ENCODE data around the gene C11orf58. TPM values are rescaled to one million over a fixed set of nuclear protein-coding genes. Genes with fewer than 3 reads are reported as not detected.

Gene C11orf58
- total RNA-seq, 1 experiment from 2014 or later, result 157 TPM

DNA sequence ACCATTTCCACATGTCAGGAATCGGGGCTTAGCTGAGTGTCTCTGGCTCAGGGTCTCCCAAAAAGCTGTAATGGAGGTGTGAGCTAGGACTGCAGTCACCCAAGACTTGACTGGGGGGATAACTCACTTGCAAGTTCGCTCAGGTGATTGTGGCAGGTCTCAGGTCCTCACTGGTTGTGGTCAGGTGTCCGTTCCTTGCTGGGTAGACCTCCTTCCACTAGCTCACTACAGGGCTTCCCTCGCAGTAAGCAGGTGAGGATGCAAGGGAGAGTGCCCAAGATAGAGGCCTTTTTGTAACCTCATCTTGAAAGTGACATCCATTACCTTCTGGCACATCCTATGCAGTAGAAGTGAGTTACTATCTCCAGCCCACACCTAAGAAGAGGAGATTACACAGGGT lies 29.5 kb downstream of the C11orf58 start:
- Mint-ChIP-seq H3K27ac (ENCODE audit: unreplicated experiment) (no peak overlapping the region), H3K36me3 (ENCODE audit: insufficient read depth, unreplicated experiment) (peaks cover 38% of the 10 kb centered on the region), H3K27me3 (ENCODE audit: unreplicated experiment) (no peaks in the 10 kb centered on the region), H3K4me1 (ENCODE audit: low read depth, unreplicated experiment) (no peaks in the 10 kb centered on the region), H3K4me3 (ENCODE audit: low read depth, unreplicated experiment) (no peak overlapping the region), H3K9me3 (ENCODE audit: low read depth, unreplicated experiment) (no peaks in the 10 kb centered on the region)
- TF ChIP-seq, protein P1, sequence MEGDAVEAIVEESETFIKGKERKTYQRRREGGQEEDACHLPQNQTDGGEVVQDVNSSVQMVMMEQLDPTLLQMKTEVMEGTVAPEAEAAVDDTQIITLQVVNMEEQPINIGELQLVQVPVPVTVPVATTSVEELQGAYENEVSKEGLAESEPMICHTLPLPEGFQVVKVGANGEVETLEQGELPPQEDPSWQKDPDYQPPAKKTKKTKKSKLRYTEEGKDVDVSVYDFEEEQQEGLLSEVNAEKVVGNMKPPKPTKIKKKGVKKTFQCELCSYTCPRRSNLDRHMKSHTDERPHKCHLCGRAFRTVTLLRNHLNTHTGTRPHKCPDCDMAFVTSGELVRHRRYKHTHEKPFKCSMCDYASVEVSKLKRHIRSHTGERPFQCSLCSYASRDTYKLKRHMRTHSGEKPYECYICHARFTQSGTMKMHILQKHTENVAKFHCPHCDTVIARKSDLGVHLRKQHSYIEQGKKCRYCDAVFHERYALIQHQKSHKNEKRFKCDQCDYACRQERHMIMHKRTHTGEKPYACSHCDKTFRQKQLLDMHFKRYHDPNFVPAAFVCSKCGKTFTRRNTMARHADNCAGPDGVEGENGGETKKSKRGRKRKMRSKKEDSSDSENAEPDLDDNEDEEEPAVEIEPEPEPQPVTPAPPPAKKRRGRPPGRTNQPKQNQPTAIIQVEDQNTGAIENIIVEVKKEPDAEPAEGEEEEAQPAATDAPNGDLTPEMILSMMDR (IDR thresholded peaks at IDR 0.05; ENCODE audit: unreplicated experiment), result no peak
- BruUV-seq (replicated peaks), result no TSS peak
- CTCF ChIA-PET, result no interaction called here
- no peak for DNase-seq
- intact Hi-C loops (cut with micrococcal nuclease; ENCODE audit: unreplicated experiment), result no loop called here

DNA sequence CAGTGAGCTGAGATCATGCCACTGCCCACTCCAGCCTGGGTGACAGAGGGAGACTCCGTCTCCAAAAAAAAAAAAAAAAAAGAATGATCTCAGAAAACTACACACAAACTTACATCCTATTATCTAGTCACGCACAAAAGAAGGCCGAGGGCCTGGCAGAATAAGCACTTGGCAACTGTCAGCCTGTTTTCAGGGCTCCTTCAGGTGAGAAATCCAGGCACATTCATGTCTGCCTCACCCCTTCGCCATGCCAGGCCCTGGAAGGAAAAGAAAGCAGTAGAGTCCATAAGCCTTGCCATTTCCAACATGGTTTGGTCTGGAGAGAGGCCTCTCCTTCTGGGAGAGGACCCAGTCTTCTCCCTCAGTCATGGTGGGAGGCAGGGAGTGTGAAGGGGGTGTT lies 30.9 kb downstream of the C11orf58 start:
- no peaks in the 10 kb centered on the region for H3K9me3 Mint-ChIP-seq (ENCODE audit: low read depth, unreplicated experiment)
- DNase-seq, result no peak
- intact Hi-C loops (cut with micrococcal nuclease; ENCODE audit: unreplicated experiment), result no loop called here
- TF ChIP-seq, protein P1 (IDR thresholded peaks at IDR 0.05; ENCODE audit: unreplicated experiment), result no peak
- no peak overlapping the region for H3K4me3 Mint-ChIP-seq (ENCODE audit: low read depth, unreplicated experiment)
- H3K27me3 Mint-ChIP-seq (ENCODE audit: unreplicated experiment), result no peaks in the 10 kb centered on the region
- CTCF ChIA-PET, result no interaction called here
- no peaks in the 10 kb centered on the region for H3K4me1 Mint-ChIP-seq (ENCODE audit: low read depth, unreplicated experiment)
- no TSS peak for BruUV-seq (replicated peaks)
- H3K27ac Mint-ChIP-seq (ENCODE audit: unreplicated experiment), result no peak overlapping the region
- H3K36me3 Mint-ChIP-seq (ENCODE audit: insufficient read depth, unreplicated experiment), result peaks cover 24% of the 10 kb centered on the region

DNA sequence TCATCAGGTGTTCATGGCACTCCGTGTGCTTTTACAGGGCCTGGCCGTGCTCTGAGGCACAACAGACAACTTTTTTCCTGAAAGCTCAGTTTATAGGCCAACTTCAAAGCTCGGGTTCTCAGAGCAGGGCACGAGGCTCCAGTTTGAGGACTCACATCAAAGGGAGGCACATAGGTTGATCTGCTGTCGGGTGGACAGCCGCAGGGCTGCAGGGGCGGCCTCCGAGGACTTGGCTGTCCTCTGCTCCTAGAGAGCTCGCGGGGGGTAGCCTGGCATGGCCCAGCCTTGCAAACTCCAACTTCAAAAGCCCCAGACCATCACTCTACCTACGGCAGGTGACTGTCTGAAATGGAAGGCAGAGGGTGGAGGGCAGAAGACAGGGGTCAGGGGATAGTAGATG lies 31.6 kb downstream of the C11orf58 start:
- TF ChIP-seq, protein P1 (IDR thresholded peaks at IDR 0.05; ENCODE audit: unreplicated experiment), result no peak
- CTCF ChIA-PET, result no interaction called here
- Mint-ChIP-seq H3K27me3 (ENCODE audit: unreplicated experiment) (no peaks in the 10 kb centered on the region), H3K4me3 (ENCODE audit: low read depth, unreplicated experiment) (no peak overlapping the region), H3K9me3 (ENCODE audit: low read depth, unreplicated experiment) (no peaks in the 10 kb centered on the region), H3K36me3 (ENCODE audit: insufficient read depth, unreplicated experiment) (peaks cover 25% of the 10 kb centered on the region), H3K27ac (ENCODE audit: unreplicated experiment) (no peak overlapping the region), H3K4me1 (ENCODE audit: low read depth, unreplicated experiment) (no peaks in the 10 kb centered on the region)
- no TSS peak for BruUV-seq (replicated peaks)
- intact Hi-C loops (cut with micrococcal nuclease; ENCODE audit: unreplicated experiment), result no loop called here
- no peak for DNase-seq

DNA sequence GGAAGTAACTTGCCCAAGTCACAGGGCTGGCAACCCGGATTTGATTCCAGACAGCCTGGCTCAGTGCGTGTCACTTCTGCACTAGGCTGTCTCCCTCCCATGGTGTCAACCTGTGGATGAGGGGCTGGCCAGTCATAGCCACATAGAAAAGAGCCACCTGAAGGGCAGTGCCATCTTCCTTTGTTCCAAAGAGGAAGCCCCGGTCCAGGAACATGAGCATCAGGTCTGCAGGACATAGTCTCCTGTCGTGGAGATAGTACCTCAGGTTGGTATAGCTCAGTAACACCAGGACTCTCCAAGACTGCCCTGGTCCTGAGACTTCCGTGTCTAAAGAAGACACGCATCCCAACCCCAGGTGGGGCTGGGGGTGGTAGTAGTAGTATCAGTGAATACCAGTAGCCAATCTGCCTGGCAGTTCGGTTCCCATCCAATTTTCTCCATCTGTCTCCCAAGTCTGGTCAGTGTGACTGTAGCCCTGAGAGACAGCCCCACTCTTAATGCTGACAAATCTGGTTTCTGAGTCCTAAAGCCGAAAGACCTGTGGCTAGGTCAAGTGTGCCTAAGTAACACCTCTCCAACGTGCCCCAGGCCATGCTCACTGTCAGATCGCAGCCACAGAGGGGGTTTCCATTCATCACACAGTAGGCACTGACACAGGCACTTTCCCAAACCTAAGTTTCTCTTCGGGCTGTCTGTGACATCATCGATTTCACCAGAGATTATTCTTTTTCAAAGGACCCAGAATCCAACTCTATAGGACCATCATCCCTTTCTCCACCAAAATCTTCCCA lies 33.1 kb downstream of the C11orf58 start:
- Mint-ChIP-seq H3K27me3 (ENCODE audit: unreplicated experiment) (no peaks in the 10 kb centered on the region), H3K36me3 (ENCODE audit: insufficient read depth, unreplicated experiment) (peaks cover 26% of the 10 kb centered on the region), H3K4me1 (ENCODE audit: low read depth, unreplicated experiment) (no peaks in the 10 kb centered on the region), H3K9me3 (ENCODE audit: low read depth, unreplicated experiment) (no peaks in the 10 kb centered on the region), H3K4me3 (ENCODE audit: low read depth, unreplicated experiment) (no peak overlapping the region), H3K27ac (ENCODE audit: unreplicated experiment) (no peak overlapping the region)
- intact Hi-C loops (cut with micrococcal nuclease; ENCODE audit: unreplicated experiment), result no loop called here
- CTCF ChIA-PET, result interaction anchor here (0.6 to 0.7 kb wide), 2 partner anchors 16 to 30 kb away, joined by 3 to 6 read pairs; no protein-coding TSS in a partner anchor
- DNase-seq, result no peak
- no TSS peak for BruUV-seq (replicated peaks)
- TF ChIP-seq, protein P1 (IDR thresholded peaks at IDR 0.05; ENCODE audit: unreplicated experiment), result no peak

Measured in Calu3 (cell line).